Activated CD4-positive, alpha-beta memory T cell treated with anti-CD3 and anti-CD28 coated beads for 36 hours (primary cell): ENCODE data around the gene BNC2. TPM values are rescaled to one million over a fixed set of nuclear protein-coding genes. Genes with fewer than 3 reads are reported as not detected.
"Not testable (repeated sequence)": the region's sequence is repeated elsewhere in the genome, so short reads cannot be mapped to it uniquely, and the experiment has no call there.

ENCODE experiments used
- CTCF ChIA-PET: fragments of 350-600 bp; sonication (Branson Sonifier 250); formaldehyde crosslinking; loops from one replicate; lab custom pipeline; 2021; ENCODE audit warnings: antibody characterized with exemption, inconsistent platforms; lab: Charles Lee
- POLR2A ChIA-PET: fragments of 350-600 bp; sonication (Branson Sonifier 250); formaldehyde crosslinking; loops from one replicate; lab custom pipeline; 2021; ENCODE audit warnings: antibody characterized with exemption; lab: Charles Lee
- DNase-seq: peaks from one replicate; pipeline ENCODE4 v3.0.0-alpha.2; 2020
- H3K27ac Mint-ChIP-seq: one replicate; pipeline ENCODE4 v1.8.0; 2021; ENCODE audit warnings: mixed read lengths
- H3K27me3 Mint-ChIP-seq: one replicate; pipeline ENCODE4 v1.8.0; 2021; ENCODE audit warnings: mixed read lengths
- H3K36me3 Mint-ChIP-seq: one replicate; pipeline ENCODE4 v1.8.0; 2021; ENCODE audit warnings: mixed read lengths
- H3K4me1 Mint-ChIP-seq: one replicate; pipeline ENCODE4 v1.8.0; 2021; ENCODE audit warnings: low read depth, mixed read lengths
- H3K4me3 Mint-ChIP-seq: one replicate; pipeline ENCODE4 v1.8.0; 2021; ENCODE audit warnings: mild to moderate bottlenecking, mixed read lengths
- H3K9me3 Mint-ChIP-seq: one replicate; pipeline ENCODE4 v1.8.0; 2021; ENCODE audit warnings: mixed read lengths
- intact Hi-C: fragments of 100-400 bp; cut with micrococcal nuclease; formaldehyde crosslinking; loops from one replicate; pipeline ENCODE4 v1.15.1; 2023
- total RNA-seq, 2 experiments: library from RNA; stranded (reverse); gene quantifications; one replicate each; pipeline ENCODE4 v1.2.3, GENCODE V29; 2021

BNC2 gene
- total RNA-seq, 2 experiments from 2014 or later, result not detected

- Mint-ChIP-seq H3K4me1 (no peaks in the 10 kb centered on the region), H3K27me3 (no peaks in the 10 kb centered on the region), H3K27ac (no peak overlapping the region), H3K4me3 (no peak overlapping the region), H3K36me3 (no peaks in the 10 kb centered on the region), H3K9me3 (peaks cover 7% of the 10 kb centered on the region)
- ChIA-PET CTCF (no interaction called here), POLR2A (no interaction called here)
- intact Hi-C loops, result no loop called here
- no peak for DNase-seq
These were observed 325.6 kb downstream of the BNC2 start for GRCh38 chr9:16544842-16545241.

- Mint-ChIP-seq H3K36me3 (no peaks in the 10 kb centered on the region), H3K27me3 (no peaks in the 10 kb centered on the region), H3K4me3 (no peak overlapping the region), H3K4me1 (no peaks in the 10 kb centered on the region), H3K27ac (no peak overlapping the region), H3K9me3 (peaks cover 7% of the 10 kb centered on the region)
- CTCF ChIA-PET, result no interaction called here
- intact Hi-C loops, result no loop called here
- POLR2A ChIA-PET, result no interaction called here
- DNase-seq, result no peak
These were observed 326.8 kb downstream of the BNC2 start for GRCh38 chr9:16543686-16544085.

- H3K27ac Mint-ChIP-seq, result no peak overlapping the region
- H3K9me3 Mint-ChIP-seq, result peaks cover 7% of the 10 kb centered on the region
- CTCF ChIA-PET, result interaction anchor here (1.0 kb wide), 1 partner anchor 10 kb away, joined by 3 read pairs; no protein-coding TSS in a partner anchor
- DNase-seq, result no peak
- no peaks in the 10 kb centered on the region for H3K27me3 Mint-ChIP-seq
- H3K4me3 Mint-ChIP-seq, result no peak overlapping the region
- no peaks in the 10 kb centered on the region for H3K36me3 Mint-ChIP-seq
- POLR2A ChIA-PET, result no interaction called here
- H3K4me1 Mint-ChIP-seq, result no peaks in the 10 kb centered on the region
- intact Hi-C loops, result no loop called here
These were observed 327.2 kb downstream of the BNC2 start for GRCh38 chr9:16543225-16543624.

- Mint-ChIP-seq H3K27ac (no peak overlapping the region), H3K4me1 (no peaks in the 10 kb centered on the region), H3K27me3 (no peaks in the 10 kb centered on the region), H3K36me3 (no peaks in the 10 kb centered on the region), H3K4me3 (no peak overlapping the region), H3K9me3 (peaks cover 5% of the 10 kb centered on the region)
- ChIA-PET POLR2A (no interaction called here), CTCF (interaction anchor here (1.0 kb wide), 1 partner anchor 11 kb away, joined by 3 read pairs; no protein-coding TSS in a partner anchor)
- DNase-seq, result no peak
- intact Hi-C loops, result no loop called here
These were observed 328.2 kb downstream of the BNC2 start for GRCh38 chr9:16542290-16542689.

- peaks cover 5% of the 10 kb centered on the region for H3K9me3 Mint-ChIP-seq
- ChIA-PET CTCF (no interaction called here), POLR2A (interaction anchor here (0.6 kb wide), 1 partner anchor 37 kb away, joined by 3 read pairs; no protein-coding TSS in a partner anchor)
- intact Hi-C loops, result no loop called here
- no peaks in the 10 kb centered on the region for H3K36me3 Mint-ChIP-seq
- no peak overlapping the region for H3K27ac Mint-ChIP-seq
- no peaks in the 10 kb centered on the region for H3K27me3 Mint-ChIP-seq
- no peak for DNase-seq
- H3K4me3 Mint-ChIP-seq, result no peak overlapping the region
- no peaks in the 10 kb centered on the region for H3K4me1 Mint-ChIP-seq
These were observed 329.5 kb downstream of the BNC2 start for GRCh38 chr9:16540743-16541613.

- intact Hi-C loops, H3K4me1 Mint-ChIP-seq, DNase-seq, H3K36me3 Mint-ChIP-seq, H3K27me3 Mint-ChIP-seq, CTCF ChIA-PET, POLR2A ChIA-PET, H3K27ac Mint-ChIP-seq, H3K9me3 Mint-ChIP-seq, H3K4me3 Mint-ChIP-seq: not testable (repeated sequence)
These were observed 330.8 kb downstream of the BNC2 start for GRCh38 chr9:16539626-16540025.

- intact Hi-C loops, result no loop called here
- CTCF ChIA-PET, result no interaction called here
These were observed 334.9 kb downstream of the BNC2 start for GRCh38 chr9:16535555-16535954.

GRCh38 chr9:16532681-16533450 is 337.6 kb downstream of the BNC2 start:
- Mint-ChIP-seq H3K4me3 (no peak overlapping the region), H3K27me3 (no peaks in the 10 kb centered on the region), H3K27ac (no peak overlapping the region), H3K4me1 (no peaks in the 10 kb centered on the region), H3K36me3 (no peaks in the 10 kb centered on the region), H3K9me3 (peaks cover 2% of the 10 kb centered on the region)
- intact Hi-C loops, result no loop called here
- POLR2A ChIA-PET, result no interaction called here
- CTCF ChIA-PET, result no interaction called here
- no peak for DNase-seq

More at GRCh38 chr9:16535555-16535954, 334.9 kb downstream of the BNC2 start:
- Mint-ChIP-seq H3K9me3 (no peaks in the 10 kb centered on the region), H3K27ac (no peak overlapping the region), H3K4me3 (no peak overlapping the region), H3K27me3 (no peaks in the 10 kb centered on the region), H3K4me1 (no peaks in the 10 kb centered on the region), H3K36me3 (no peaks in the 10 kb centered on the region)
- POLR2A ChIA-PET, result no interaction called here
- DNase-seq, result no peak

GRCh38 chr9:16532272-16532671 is 338.2 kb downstream of the BNC2 start:
- no peaks in the 10 kb centered on the region for H3K36me3 Mint-ChIP-seq
- DNase-seq, result no peak
- ChIA-PET CTCF (no interaction called here), POLR2A (no interaction called here)
- H3K27me3 Mint-ChIP-seq, result no peaks in the 10 kb centered on the region
- intact Hi-C loops, result no loop called here
- H3K4me1 Mint-ChIP-seq, result no peaks in the 10 kb centered on the region
- H3K27ac Mint-ChIP-seq, result no peak overlapping the region
- peaks cover 2% of the 10 kb centered on the region for H3K9me3 Mint-ChIP-seq
- H3K4me3 Mint-ChIP-seq, result no peak overlapping the region

- Mint-ChIP-seq H3K4me3 (no peak overlapping the region), H3K27ac (no peak overlapping the region), H3K36me3 (no peaks in the 10 kb centered on the region), H3K27me3 (no peaks in the 10 kb centered on the region), H3K4me1 (no peaks in the 10 kb centered on the region), H3K9me3 (peaks cover 9% of the 10 kb centered on the region)
- CTCF ChIA-PET, result no interaction called here
- POLR2A ChIA-PET, result no interaction called here
- intact Hi-C loops, result no loop called here
- DNase-seq, result no peak
These were observed 339.5 kb downstream of the BNC2 start for GRCh38 chr9:16530669-16531642.

- no peaks in the 10 kb centered on the region for H3K36me3 Mint-ChIP-seq
- no peaks in the 10 kb centered on the region for H3K4me1 Mint-ChIP-seq
- intact Hi-C loops, result no loop called here
- H3K9me3 Mint-ChIP-seq, result peaks cover 9% of the 10 kb centered on the region
- POLR2A ChIA-PET, result no interaction called here
- H3K4me3 Mint-ChIP-seq, result no peak overlapping the region
- CTCF ChIA-PET, result no interaction called here
- DNase-seq, result no peak
- H3K27me3 Mint-ChIP-seq, result no peaks in the 10 kb centered on the region
- H3K27ac Mint-ChIP-seq, result no peak overlapping the region
These were observed 342.9 kb downstream of the BNC2 start for GRCh38 chr9:16527573-16527972.
